Measurements from ENCODE around the gene ZSCAN21.

The ZSCAN21 gene

DNA sequence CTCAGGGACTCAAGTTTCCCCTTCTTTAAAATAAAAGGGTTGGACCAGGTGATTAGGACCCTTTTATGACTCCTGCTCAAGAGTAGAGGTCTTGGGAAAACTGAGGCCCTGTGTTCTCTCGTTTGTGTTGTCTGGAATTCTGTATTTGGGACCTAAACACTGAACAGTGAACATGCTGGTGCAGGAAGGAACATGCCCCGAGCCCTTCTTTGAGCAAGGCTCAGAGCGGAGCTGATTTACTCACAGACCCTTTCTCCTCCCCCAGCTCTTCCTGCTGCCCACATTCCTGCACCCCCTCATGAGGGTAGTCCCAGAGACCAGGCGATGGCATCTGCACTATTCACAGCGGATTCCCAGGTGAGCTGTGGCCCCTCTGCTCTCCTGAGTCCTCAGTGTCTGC is 20.0 kb upstream of the ZSCAN21 start:
- DNase-seq, result no peak

DNA sequence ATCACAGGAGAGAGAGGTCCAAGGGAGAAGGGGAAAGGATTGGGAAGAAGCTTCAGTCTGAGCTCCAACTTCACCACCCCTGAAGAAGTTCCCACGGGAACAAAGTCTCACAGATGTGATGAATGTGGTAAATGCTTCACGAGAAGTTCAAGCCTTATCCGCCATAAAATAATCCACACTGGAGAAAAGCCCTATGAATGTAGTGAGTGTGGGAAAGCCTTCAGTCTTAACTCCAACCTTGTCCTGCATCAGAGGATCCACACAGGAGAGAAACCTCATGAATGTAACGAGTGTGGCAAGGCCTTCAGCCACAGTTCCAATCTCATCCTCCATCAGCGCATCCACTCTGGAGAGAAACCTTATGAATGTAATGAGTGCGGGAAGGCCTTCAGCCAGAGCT is 16.0 kb upstream of the ZSCAN21 start:
- no peak for DNase-seq

DNA sequence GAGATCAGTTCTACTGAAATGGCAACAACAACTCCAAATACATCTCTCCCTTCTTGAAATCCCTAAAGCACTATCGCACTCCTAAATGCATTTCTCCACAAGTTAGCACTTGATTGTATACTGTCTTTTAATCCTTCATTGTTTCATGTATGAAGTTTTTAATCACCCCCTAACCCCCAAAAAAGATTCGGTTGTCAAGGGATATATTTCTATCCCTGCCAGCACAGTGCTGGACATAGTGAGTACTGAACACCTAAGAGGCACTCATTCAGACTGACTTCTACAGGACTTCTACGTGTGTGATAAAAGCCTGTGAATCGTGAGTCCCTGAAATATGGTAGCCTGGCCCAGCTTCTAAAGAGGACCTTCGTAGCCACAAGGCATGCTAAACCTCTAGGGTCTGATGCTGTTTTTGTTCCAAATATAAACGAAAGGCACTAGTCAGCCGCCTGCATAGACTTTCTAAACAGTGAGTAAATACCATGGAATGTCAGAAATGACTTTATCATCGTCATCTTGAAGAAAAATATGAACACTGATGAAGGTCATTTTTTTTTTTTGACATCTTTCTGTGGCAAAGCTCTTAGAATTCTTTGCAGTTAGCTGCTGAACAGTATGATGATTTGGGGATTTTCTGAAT is 14.6 kb upstream of the ZSCAN21 start:
- DNase-seq, result no peak

DNA sequence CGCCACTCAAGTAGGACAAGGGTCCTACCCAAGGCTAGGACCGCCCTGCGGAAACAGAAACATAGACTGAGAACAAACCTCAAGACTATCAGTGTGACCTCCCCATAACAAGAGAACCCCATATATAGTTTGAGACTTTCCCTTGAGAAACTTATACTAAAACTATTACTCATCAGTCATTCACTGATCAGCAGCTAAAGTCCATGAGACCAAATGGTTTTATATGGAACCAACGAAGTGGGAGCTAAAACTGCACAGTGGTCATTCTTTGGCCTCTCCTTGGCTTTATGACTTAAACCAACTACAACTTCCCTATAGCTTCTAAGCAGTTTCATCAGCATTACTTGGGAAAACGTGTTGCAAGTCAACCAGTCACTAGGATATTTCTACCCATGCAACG is 13.7 kb upstream of the ZSCAN21 start:
- peak; percentile 34 for DNase-seq

DNA sequence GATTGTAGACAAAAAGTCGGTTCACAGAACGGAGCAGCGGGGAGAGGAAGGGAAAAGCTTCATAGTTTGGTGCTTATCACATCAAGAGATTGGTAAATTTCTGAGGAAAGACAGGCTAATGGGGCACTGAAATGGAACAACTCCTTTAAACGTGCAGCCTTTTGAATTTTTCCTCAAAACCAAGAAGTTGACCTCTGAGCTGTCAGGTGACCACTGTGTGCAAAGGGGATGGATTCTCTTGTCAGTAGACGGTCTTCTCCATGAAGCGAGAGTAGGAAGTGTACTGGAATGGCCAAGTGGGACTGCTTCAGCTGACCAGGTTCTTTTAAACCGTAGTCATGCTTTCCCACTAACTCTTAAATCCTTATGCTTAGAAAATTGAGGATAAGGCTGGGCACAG is 11.2 kb upstream of the ZSCAN21 start:
- no peak for DNase-seq

DNA sequence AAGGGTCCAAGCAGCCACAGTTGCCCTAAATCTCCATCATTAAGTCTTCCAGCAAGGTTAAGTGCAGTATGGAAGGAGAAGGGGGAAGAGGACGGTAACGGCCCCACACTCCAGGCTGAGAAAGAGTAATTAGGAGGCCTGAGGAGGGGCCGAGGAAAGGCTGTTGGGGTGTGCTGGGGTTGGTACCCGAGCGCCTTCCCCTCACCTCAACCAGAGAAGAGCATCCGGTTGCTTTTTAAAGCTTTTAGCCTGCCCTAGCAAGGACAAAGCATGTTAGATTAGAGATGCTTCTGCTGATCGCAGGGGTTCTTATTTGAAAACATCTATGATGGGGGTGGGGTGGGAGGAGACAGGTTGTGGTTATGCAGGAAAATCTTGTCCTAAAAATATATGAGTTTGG is 9.0 kb upstream of the ZSCAN21 start:
- DNase-seq, result no peak

DNA sequence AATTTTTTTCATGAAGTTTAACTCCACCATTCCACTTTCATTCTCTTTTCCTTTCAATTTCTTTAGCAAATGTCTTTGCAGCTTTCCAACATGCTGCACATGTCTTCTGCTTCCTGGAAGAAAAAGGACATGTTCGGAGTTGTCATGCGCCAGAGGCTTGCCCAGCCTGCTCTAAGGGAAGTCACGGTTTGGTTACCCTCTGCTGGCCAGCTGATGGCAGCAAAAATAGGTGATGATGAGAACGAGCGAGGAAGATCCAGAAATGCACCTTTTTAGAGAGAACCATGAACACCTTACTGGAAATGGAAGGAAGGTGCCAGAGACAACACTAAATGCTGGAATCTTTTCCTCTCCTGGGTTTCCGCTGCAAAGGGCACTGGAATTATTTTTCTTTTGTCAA is 4.9 kb upstream of the ZSCAN21 start:
- peak; percentile 55 for DNase-seq

DNA sequence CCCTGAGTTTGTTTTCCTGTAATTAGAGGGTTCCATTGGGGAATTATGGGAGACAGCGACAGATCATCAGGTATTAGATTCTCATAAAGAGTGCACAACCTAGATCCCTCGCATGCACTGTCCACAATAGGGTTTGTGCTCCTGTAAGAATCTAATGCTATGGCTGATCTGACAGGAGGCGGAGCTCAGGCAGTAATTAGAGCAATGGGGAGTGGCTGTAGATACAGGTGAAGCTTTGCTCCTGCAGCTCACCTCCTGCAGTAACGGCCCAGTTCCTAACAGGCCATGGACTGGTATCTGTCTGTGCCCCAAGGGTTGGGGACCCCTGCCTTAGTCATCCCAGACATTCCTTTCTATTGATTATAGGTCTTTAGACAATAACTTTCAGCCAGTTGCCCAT is 894 bp upstream of the ZSCAN21 start:
- no peak for DNase-seq

DNA sequence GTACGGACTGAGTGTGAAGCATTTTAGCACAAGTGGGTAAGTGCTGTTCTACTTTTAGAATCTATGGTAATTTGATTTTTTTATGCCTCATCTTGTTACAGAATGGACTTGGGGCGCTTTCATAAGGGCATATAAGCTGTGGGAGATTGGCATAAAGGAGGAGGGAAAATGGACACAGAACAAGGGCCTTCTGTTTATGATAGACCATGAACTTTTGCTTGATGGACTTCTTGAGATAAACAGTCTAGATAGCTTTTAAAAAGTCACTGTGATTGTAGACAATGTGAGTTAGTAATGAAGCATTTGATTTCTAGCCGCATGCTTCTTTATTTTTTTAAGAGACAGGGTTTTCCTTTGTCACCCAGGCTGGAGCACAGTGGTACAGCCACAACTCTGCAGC is 2.0 kb downstream of the ZSCAN21 start:
- no peak for DNase-seq

DNA sequence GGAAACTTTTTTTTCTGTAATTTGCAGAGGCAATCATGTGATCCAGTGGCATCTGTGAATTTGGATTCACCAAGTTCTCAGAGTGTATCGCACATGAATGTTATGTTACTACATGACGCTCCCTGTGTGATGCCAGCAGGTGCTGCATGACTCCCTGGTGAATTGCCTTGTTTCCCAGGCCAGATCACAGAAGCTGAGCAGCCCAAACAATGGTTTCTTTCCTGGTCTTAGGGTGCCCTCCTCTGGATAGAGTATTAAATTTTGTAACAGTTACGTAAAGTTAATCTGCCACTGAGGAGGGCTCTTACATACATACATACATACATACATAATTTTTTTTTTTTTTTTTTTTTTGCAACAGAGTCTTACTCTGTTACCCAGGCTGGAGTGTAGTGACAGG is 3.6 kb downstream of the ZSCAN21 start:
- DNase-seq, result peak; percentile 61

DNA sequence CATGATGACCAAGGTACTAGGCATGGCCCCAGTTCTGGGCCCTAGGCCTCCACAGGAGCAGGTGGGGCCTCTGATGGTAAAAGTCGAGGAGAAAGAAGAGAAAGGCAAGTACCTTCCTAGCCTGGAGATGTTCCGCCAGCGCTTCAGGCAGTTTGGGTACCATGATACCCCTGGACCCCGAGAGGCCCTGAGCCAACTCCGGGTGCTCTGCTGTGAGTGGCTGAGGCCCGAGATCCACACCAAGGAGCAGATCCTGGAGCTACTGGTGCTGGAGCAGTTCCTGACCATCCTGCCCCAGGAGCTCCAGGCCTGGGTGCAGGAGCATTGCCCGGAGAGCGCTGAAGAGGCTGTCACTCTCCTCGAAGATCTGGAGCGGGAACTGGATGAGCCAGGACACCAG is 7.4 kb downstream of the ZSCAN21 start:
- no peak for DNase-seq

DNA sequence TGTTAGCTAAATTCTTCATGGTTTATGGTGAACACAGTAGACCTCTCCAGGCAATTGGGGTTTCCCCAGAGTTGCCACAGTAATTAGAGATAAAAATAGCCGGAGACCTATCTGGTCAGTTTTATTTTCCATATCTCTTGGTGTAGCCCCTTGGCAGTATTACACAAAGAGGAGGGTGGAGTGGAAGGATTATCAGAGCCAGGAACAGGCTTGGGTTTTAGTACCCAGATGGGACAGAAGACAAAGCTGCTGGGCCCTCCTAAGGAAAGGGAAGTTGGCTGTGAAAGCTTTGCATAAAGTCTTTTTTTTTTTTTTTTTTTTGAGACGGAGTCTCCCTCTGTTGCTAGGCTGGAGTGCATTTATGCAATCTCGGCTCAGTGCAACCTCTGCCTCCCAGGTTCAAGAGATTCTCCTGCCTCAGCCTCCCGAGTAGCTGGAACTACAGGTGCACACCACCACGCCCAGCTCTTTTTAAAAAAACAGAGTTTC is 9.7 kb downstream of the ZSCAN21 start:
- peak; percentile 2 for DNase-seq

DNA sequence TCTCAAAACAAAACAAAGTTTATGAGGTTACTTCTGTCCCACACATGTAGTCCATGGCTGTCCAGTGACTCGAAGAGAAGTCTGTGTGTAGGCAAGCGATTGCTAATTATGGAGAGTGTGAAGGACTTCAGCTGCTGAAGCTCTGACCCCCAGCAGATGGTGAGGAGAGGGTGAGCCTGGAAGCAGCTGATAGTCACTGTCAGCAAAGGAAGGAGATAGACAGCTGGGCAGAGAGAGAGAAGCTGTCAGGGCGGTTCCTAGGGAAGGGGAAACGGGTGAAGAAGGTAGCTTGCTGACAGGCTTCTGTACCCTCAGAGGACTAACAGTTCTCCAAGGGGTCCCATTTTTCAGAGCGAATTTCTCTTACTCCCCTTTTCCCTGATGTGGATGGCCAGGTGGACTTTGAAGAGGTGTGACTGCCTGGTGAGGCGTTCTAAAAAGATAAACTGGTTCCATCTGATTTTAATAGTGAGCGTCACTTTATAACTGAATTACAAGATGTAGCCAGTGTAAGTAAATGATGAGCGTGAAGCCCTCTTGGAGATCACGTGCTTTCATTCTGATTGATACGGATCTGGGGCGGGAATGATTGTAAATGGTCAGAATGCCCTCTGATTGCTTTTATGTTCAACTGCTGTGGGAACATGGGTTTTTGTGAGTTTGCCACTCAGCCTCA is 12.1 kb downstream of the ZSCAN21 start:
- DNase-seq, result no peak

DNA sequence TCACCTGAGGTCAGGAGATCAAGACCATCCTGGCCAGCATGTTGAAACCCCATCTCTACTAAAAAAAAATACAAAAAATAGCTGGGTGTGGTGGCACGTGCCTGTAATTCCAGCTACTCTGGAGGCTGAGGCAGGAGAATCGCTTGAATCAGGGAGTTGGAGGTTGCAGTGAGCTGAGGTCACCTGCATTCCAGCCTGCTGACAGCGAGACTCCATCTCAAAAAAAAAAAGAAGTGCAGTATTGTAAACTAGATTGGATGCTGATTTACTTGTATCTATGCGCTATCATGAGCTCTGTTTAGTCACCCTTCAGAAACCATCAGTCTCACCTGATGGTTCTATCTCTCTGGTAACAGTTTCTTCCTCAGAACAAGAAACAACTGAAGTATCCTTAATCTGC is 13.8 kb downstream of the ZSCAN21 start:
- DNase-seq, result no peak

DNA sequence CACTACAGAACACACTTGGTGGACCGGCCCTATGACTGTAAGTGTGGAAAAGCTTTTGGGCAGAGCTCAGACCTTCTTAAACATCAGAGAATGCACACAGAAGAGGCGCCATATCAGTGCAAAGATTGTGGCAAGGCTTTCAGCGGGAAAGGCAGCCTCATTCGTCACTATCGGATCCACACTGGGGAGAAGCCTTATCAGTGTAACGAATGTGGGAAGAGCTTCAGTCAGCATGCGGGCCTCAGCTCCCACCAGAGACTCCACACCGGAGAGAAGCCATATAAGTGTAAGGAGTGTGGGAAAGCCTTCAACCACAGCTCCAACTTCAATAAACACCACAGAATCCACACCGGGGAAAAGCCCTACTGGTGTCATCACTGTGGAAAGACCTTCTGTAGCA is 14.6 kb downstream of the ZSCAN21 start:
- DNase-seq, result no peak

DNA sequence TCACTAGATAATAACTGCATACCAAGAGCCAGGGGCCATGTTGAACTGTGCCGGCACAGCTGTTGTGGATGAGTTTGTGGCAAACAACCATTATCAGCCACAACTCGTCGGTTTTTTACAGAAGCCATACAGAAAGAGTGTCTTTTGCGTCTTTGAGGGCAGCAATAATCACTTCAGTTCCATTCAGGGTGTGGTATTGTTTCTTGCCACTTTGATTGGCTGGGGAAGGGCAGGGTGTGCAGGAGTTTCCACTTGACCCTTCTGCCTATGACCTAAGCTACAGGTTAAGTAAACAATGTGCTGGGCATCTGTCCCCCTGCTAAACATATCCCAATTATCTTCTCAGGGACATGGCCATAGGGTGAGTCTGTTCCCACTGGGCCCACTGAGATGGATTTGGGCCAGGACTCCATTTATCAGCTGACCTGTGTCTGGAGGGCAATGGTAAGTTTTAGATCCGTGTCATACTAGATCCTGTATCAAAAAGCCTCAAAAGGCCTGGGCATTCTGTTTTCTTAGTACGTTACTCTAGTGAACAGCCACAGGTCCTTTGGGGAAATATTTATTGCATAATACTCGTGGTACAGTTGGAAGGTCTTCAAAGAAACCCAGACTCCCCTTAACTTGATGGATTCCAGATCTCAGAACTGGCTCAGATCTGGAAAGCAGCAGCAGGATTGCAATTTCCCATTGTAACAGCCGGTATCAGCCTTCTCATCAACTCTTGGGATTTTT is 16.0 kb downstream of the ZSCAN21 start:
- no peak for DNase-seq

DNA sequence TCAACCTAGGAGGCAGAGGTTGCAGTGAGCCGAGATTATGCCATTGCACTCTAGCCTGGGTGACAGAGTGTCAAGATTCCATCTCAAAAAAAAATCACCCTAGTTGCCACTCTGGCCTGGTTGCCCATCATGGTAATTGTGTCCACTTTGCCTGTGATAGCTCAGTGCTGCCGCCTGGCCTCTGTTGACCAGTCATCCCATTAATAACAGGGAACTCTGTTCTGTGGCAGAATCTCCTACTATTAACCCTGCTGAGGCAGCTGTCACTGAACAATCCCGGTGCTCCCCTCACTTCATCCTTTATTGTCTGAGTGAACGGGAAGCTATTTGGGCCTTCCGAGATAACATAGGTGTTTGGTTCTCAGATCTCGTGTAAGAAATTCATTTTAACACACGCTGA is 17.4 kb downstream of the ZSCAN21 start:
- DNase-seq, result no peak

DNA sequence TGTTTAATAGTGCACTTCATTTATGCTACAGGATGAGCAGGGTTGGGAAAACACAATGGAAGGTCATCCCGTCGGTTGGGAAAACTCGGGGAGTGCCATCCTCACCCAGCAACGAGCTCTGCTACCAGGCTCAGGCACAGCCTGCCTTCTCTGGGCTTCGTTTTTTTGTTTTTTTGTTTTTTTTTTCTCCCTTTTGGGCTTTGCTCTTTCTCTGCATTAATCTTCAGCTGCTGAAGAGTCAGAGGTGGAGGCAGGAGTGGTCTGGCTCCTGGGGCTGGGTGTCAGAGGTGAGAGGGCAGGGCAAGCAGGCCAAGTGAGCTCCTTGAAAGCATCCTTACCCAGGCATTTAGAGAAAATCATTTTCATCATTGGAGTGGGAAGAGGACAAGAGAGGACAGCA is 20.4 kb downstream of the ZSCAN21 start:
- no peak for DNase-seq

DNA sequence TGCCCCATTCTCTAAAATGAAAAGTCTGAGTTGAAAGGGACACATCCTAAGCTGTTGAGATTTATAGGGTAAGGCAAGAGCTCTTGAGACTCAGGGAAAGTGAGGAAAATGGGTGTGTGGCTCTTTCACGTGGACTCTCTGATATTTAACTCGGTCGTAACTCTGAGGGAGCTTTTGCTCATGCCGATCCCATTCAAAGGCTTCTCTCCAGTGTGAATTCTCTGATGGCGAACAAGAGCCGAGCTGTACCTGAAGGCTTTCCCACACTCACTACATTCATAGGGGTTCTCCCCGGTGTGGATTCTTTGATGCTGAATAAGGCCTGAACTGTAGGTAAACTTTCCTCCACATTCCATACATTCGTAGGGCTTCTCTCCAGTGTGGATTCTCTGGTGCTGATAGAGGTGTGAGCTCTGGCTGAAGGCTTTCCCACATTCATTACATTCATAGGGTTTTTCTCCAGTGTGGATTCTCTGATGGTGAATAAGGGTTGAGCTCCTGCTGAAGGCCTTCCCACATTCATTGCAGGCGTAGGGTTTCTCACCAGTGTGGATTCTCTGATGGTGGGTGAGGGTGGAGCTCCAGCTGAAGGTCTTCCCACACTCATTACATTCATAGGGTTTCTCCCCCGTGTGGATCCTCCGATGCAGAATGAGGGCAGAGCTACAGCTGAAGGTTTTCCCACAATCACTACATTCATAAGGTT is 21.6 kb downstream of the ZSCAN21 start:
- DNase-seq, result no peak

DNA sequence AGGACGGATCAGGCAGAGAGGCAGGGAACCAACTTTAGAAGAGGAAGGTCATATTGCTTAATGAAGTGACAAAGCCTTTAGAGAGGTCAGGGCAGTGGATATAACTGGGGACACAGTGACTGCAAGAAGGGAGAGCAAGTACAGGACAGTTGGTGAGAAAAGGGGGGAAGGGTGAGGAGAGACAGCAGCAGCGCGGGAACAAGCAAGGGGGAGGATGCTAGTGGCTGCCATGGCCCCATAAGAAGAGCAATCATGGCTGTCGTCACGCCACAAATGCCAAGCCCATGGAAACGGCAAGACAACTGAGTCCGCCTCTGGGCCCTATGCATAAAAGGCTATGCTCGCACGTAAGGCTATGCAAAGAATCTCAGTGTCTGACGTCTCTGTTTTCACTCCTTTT is 22.9 kb downstream of the ZSCAN21 start:
- DNase-seq, result no peak

DNA sequence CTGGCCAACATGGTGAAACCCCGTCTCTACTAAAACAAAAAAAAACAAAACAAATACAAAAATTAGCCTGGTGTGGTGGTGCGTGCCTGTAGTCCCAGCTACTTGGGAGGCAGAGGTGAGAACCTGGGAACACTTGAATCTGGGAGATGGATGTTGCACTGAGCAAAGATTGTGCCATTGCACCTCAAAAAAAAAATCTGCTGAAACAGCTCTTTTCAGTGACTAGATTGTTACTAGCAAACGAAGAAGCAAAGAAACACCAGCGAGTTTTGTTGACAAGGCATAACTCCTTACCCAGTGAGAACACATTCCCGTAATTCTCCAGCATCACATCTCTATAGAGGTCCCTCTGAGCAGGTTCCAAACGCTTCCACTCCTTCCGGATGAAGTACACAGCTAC is 25.3 kb downstream of the ZSCAN21 start:
- no peak for DNase-seq

DNA sequence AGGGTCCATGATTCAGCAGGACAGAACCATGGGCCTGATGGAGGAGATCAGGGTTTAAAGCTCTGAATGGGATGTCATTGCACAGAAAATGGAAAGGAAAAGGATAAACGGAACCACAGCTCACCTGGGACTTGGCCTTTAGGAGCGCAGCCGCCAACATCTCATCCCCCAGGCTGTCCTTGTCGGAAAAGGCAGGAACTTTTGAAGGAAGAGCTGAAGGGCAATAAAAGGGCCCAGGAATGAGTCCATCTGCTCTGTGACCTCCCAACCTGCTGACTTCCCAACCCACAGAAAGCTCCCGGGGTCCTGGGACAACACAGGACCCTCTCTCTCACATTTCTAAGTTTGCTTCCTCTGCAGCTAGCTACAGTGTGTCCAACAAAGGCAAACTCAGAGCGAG is 25.8 kb downstream of the ZSCAN21 start:
- no peak for DNase-seq

DNA sequence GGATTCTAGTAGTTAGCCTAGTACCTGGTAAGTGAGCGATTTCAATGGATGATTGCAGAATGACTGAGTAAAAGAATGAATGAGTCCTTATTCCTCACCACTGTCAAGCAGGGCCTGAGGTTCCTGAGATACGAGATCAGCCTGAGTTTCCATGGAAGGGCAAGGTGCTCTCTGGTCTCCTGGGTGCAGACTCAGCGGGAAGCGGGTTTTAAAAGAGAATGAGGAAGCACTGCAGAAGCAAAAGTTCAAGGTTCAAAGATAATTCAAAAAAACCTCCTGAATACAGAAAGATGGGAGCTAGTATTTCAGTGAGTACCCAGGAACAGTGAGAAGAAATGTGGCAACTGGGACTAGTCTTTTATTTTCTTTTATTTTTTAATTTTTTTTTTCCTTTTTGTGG is 27.6 kb downstream of the ZSCAN21 start:
- no peak for DNase-seq
